ENCODE measurements around the gene EPHA1.
"Not testable (repeated sequence)": the region's sequence is repeated elsewhere in the genome, so short reads cannot be mapped to it uniquely, and the experiment has no call there.

Gene EPHA1

DNA sequence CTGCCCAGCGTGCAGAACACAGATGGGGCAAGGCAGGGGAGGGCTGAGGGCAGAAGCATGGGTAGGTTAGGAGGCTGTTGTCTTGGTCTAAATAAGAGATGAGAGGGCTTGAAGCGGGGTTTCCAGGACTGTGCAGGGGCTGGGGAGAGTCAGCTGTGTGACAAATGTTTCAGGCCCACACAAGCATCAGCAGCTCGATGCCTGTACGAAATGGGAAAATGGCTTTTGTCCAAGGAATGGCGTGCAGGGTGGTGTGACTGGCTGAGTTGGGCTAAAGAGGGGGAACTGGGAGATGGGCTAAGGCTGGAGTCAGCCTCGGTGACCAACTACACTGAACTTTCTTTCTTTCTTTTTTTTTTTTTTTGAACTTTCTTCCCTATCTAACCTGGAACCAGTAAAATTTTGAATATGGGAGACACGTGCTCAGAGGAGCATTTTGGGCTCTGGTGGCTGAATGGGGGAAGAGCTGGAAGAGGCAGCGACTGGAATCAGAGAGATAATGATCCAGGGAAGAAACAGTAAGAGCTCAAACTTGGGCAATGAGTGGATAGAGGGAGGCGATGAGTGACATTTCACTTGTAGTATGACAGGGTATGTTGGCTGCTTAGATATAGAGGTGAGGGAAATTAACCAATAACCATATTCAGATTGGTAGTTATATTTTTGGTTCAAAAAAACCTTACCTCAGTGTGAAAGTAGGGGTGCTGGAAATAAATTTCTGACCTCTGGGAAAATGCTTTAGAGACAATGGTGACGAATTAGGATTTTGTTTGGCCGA, 10.2 kb upstream of the EPHA1 start:
- TF ChIP-seq, protein P1, sequence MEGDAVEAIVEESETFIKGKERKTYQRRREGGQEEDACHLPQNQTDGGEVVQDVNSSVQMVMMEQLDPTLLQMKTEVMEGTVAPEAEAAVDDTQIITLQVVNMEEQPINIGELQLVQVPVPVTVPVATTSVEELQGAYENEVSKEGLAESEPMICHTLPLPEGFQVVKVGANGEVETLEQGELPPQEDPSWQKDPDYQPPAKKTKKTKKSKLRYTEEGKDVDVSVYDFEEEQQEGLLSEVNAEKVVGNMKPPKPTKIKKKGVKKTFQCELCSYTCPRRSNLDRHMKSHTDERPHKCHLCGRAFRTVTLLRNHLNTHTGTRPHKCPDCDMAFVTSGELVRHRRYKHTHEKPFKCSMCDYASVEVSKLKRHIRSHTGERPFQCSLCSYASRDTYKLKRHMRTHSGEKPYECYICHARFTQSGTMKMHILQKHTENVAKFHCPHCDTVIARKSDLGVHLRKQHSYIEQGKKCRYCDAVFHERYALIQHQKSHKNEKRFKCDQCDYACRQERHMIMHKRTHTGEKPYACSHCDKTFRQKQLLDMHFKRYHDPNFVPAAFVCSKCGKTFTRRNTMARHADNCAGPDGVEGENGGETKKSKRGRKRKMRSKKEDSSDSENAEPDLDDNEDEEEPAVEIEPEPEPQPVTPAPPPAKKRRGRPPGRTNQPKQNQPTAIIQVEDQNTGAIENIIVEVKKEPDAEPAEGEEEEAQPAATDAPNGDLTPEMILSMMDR (IDR thresholded peaks at IDR 0.05), result no peak
- no peak for TF ChIP-seq ZFX (IDR thresholded peaks at IDR 0.05; ENCODE audit: borderline replicate concordance)
- no peak overlapping the region for H3K27ac ChIP-seq

DNA sequence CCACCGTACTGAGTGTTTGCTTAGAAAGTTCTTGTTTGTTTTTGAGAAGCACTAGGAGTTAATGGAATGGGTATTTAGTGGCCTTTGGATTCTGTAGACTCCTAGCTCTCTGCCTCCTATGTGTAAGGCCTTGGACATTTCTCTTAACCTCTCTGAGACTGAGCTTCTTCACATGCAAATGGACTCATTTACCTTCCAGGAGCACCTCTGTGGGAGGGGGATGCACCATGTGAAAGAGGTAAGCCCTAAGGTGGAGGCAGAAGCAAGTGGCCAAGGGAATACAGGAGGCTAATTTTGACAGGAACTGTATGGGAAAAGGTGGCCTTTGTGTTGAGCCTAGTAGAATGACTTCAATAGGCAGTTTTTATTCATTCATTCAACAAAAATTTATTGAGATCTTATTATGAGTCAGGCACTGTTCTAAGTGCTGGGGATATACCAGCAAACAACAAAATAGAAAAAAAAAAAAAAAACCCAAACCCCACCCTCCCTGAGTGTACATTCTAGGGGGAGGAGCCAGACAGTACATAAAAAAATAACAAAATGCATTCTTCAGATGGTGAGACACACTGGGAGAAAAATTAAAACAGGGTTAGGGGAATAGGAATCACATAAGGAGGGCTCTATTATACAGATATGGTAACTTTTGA, 9.2 kb upstream of the EPHA1 start:
- TF ChIP-seq ZFX (IDR thresholded peaks at IDR 0.05; ENCODE audit: borderline replicate concordance), result no peak
- TF ChIP-seq, protein P1 (IDR thresholded peaks at IDR 0.05), result no peak
- no peak overlapping the region for H3K27ac ChIP-seq

DNA sequence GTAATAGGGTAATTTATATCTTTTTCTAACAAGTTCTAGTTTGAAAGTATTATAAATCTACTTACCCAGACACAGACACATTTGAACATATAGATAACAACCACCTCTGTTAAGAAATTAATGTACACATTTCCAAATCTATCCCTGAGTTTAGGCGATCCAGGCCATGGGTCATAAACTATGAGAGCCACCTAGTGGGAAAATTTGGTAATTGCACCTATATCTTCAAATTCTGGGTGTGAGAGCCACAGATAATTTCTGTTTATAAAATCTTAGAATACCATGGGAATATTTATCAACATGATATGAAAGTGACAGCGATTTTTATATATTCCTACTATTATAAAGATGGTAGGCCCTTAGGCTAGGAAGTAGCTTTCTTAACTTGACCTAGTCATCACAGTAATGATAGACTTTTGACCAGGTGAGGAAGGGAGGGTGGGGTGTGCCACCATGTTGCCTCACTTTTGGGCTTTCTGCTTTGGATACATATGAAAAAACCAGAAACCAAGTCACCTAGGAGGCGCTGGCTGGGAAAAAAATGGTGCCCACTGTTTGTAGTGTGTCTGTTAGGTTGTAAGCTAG, 8.0 kb upstream of the EPHA1 start:
- no peak for TF ChIP-seq ZFX (IDR thresholded peaks at IDR 0.05; ENCODE audit: borderline replicate concordance)
- TF ChIP-seq, protein P1 (IDR thresholded peaks at IDR 0.05), result peak; percentile 97
- H3K27ac ChIP-seq, result no peak overlapping the region

DNA sequence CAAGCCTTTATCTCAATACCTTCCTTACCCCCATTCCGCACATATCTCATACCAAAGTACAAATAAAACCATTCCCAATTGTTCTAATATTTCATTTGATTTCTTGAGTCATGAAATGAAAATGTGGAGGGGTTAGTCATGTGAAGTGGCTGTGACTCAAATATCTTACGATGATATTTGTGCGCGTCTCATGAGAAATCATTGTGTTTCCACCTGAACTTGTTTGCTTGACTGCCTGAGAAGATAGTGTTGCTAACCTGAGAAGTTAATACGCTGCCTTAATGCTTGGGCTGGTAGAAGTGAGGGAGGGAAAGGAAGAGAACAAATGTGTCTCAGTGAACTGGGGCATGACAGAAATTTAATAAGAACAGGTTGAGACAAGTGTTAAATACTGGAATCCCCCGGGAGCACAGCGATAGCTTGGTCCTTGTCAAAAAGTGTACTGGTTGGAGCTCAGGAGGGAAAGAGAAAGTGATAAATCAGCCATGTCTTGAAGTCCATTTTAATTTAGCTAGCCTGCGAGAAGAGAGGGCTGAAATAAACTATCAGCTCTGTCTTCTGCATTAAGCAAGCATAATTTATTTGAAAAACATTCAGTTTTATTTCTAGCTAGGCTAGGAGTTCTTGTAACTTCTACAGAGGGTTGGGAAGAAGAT, 7.2 kb upstream of the EPHA1 start:
- H3K27ac ChIP-seq, result no peak overlapping the region
- TF ChIP-seq, protein P1 (IDR thresholded peaks at IDR 0.05), result no peak
- no peak for TF ChIP-seq ZFX (IDR thresholded peaks at IDR 0.05; ENCODE audit: borderline replicate concordance)

DNA sequence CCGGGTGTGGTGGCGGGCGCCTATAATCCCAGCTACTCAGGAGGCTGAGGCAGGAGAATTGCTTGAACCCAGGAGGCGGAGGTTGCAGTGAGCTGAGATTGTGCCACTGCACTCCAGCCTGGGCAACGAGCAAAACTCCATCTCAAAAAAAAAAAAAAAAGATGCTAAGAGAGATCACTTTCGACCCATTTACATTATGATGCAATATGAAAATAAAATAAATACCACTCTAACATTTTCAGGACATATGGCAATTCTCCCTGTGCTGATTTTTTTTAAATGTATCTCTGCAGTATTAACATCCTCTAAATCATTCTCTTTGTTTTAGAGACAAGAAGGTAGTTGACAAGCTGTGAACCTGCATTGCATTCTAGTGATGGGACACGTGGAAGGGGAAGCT, 6.6 kb upstream of the EPHA1 start:
- H3K27ac ChIP-seq, result not testable (repeated sequence)

DNA sequence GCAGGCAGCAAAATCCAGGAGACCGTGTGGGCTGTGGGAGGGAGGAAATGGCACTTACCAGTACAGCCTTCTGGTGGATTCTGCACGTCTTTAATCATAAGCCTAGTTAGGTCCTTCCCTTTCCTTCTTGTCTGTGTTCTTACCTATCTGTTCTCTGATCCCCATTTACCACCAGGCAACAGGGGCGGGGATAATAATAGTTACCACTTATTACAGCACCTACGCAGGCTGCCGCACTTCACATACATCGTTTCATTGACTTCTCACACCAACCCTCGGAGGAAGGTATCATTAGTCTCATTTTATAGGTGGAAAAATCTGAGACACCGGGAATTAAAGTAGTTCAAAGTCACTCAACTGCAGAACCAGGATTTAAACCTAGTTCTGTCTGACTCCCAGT, 4.5 kb upstream of the EPHA1 start:
- TF ChIP-seq, protein P1 (IDR thresholded peaks at IDR 0.05), result no peak
- TF ChIP-seq ZFX (IDR thresholded peaks at IDR 0.05; ENCODE audit: borderline replicate concordance), result no peak

DNA sequence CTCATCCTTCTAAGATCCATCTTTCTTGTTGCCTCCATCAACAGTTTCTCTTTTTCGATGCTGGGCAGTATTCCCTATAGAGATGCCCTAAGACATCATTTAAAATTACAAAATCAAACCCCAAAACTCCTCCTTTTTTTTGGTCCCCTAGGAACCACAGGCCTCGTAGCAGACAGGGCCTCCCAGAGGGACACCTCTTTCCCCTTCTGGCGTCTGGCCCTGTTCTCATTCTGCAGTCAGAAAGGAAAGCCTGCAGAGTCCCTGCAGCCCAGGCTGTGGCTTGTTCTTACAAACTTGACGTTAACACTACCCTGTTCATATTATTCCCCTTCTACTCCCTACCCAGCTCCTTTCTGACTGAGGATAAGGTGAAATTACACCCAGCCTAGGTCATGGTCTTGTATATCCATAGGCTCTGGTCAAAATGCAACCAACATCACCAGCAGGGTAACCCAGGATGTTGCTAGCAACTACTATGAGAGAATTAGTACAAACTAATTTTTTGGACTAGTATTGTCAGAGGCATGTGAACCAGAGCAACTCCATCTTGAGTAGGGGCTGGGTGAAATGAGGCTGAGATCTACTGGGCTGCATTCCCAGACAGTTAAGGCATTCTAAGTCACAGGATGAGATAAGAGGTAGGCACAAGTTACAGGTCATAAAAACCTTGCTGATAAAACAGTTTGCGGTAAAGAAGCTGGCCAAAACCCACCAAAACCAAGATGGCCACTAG, 3.5 kb upstream of the EPHA1 start:
- TF ChIP-seq ZFX (IDR thresholded peaks at IDR 0.05; ENCODE audit: borderline replicate concordance), result no peak

More for the DNA sequence above, 4.5 kb upstream of the EPHA1 start:
- no peak overlapping the region for H3K27ac ChIP-seq

More for the DNA sequence above, 3.5 kb upstream of the EPHA1 start:
- H3K27ac ChIP-seq, result no peak overlapping the region
